PC-3 (cell line): ENCODE data around the gene CRLF3.

ENCODE experiments used
- EZH2phosphoT487 ChIP-seq: fragments of 300-600 bp; sonication (generic); IDR thresholded peaks from 2 replicates; pipeline ENCODE4 v1.6.1; 2018; ENCODE audit warnings: mild to moderate bottlenecking, antibody characterized with exemption, low read length, borderline replicate concordance
- TF ChIP-seq, protein P1 (sequence below): fragments of 300-600 bp; sonication (generic); conservative IDR thresholded peaks from 2 replicates; pipeline ENCODE4 v1.5.1; 2017; ENCODE audit warnings: antibody characterized with exemption, low read depth, mild to moderate bottlenecking, low read length

DNA sequence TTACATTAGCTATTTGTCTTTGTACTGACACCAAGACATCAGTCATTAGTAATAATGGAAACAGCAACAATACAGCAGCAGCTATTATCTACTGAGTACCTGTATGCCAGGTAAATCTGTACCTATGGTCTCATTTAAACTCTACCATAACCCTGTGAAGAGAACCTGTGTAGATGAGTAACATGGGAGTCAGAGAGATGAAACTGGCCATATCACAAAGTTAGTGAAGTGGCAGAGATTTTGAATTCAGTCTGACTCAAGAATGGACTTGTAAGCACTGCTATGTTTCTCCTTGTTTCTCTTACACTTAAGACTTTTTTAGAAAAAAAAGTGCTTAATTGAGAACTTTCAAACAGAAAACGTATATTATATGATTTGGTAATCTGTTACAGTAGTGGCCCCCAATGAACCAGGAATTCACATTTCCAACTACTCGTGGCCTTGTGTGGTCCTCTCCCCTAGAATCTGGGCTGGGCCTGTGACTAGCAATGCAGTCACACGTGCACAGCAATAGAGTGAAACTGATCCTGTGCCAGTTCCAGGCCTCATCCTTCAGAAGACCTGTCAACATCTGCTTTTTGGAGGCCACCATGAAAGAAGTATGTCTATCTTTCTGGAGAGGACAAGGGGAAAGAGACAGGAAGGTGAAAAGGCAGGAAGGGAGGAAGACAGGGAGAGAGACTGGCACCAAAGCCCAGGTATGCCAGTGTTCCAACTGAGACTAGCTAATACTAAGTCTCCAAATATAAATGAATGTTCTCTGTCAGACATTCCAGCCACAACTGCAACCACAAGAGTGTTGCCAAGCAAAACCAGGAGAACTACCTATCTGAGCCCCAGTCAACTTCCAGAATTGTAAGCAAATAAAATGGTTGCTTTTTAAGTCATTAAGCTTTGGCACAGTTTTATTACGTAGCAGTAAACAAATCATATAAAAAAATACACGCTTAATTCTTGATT is 12.0 kb downstream of the CRLF3 start:
- TF ChIP-seq, protein P1, sequence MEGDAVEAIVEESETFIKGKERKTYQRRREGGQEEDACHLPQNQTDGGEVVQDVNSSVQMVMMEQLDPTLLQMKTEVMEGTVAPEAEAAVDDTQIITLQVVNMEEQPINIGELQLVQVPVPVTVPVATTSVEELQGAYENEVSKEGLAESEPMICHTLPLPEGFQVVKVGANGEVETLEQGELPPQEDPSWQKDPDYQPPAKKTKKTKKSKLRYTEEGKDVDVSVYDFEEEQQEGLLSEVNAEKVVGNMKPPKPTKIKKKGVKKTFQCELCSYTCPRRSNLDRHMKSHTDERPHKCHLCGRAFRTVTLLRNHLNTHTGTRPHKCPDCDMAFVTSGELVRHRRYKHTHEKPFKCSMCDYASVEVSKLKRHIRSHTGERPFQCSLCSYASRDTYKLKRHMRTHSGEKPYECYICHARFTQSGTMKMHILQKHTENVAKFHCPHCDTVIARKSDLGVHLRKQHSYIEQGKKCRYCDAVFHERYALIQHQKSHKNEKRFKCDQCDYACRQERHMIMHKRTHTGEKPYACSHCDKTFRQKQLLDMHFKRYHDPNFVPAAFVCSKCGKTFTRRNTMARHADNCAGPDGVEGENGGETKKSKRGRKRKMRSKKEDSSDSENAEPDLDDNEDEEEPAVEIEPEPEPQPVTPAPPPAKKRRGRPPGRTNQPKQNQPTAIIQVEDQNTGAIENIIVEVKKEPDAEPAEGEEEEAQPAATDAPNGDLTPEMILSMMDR, result no peak
- TF ChIP-seq EZH2phosphoT487, result no peak
